ENCODE measurements around the gene MX2. TPM values are rescaled to one million over a fixed set of nuclear protein-coding genes. Genes with fewer than 3 reads are reported as not detected.
"Not testable (repeated sequence)": the region's sequence is repeated elsewhere in the genome, so short reads cannot be mapped to it uniquely, and the experiment has no call there.

MX2 gene, protein sequence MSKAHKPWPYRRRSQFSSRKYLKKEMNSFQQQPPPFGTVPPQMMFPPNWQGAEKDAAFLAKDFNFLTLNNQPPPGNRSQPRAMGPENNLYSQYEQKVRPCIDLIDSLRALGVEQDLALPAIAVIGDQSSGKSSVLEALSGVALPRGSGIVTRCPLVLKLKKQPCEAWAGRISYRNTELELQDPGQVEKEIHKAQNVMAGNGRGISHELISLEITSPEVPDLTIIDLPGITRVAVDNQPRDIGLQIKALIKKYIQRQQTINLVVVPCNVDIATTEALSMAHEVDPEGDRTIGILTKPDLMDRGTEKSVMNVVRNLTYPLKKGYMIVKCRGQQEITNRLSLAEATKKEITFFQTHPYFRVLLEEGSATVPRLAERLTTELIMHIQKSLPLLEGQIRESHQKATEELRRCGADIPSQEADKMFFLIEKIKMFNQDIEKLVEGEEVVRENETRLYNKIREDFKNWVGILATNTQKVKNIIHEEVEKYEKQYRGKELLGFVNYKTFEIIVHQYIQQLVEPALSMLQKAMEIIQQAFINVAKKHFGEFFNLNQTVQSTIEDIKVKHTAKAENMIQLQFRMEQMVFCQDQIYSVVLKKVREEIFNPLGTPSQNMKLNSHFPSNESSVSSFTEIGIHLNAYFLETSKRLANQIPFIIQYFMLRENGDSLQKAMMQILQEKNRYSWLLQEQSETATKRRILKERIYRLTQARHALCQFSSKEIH
- 10 to 100 TPM in 1 of 2 experiments, 1 to 10 TPM in 1; 9.2 to 10.3 TPM for total RNA-seq

DNA sequence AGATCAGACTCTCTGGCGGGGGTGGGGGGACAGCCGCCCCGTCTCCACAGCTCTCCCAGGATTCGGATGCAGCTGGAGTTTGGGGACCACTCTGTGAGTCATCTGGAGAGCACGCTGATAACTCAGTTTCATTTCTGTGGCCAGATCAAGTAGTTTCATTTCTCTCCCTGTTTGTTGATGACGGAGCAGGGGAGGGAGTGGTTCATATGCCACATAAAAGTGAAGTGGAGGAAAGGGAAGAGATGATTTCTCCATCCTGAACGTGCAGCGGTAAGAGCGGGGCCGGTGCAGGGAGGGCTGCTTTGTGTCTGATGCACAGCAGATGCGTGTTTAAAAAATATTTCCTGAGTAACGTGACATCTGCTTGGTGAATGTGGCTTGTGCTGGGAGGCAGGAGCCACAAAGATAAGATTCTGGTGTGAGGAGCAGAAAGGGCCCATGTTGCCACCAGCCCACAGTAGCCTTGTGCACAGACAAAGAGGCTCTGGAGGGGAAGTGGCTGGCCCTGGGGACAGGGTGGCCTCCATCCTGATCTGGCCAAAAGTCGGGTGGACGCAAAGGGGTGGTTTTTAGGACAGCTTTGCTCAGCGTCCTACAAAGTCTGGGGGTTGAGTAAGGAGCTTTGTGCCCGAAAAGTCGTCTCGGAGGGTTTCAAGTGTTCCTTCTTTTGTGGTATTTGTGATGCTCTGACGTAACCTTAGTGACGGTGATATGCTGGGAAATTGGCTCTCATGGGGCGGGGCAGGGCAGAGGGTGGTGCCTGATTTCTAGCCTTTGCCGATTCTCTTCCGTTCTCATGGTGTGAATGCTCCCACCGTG, at the start of gene MX2:
Gene MX2, plus strand, starts transcription at position 242 of the 819 bp plus-strand sequence. CDS start 14,880 bp downstream, outside the sequence.
- H3K27ac Mint-ChIP-seq, result peak within 1 kb of the TSS; percentile 96
- no peaks in the 10 kb centered on the region for H3K9me3 Mint-ChIP-seq
- POLR2A ChIA-PET, result interaction anchor here (0.6 to 1.9 kb wide), 7 partner anchors 8 to 70 kb away, joined by 3 to 10 read pairs (median 3); partner anchors contain the start of gene MX1
- CTCF ChIA-PET, result interaction anchor here (1.0 to 1.1 kb wide), 2 partner anchors 77 to 79 kb away, joined by 3 to 4 read pairs; no protein-coding TSS in a partner anchor
- no peaks in the 10 kb centered on the region for H3K27me3 Mint-ChIP-seq
- peak within 1 kb of the TSS; percentile 72 for H3K4me3 Mint-ChIP-seq
- intact Hi-C loops (cut with micrococcal nuclease), result no loop called here
- no peak for TF ChIP-seq CTCF (IDR thresholded peaks at IDR 0.05)
- peak; percentile 79 for ATAC-seq
- peak; percentile 82 for DNase-seq
- H3K36me3 Mint-ChIP-seq (ENCODE audit: low read depth), result peaks cover 3% of the 10 kb centered on the region
- H3K4me1 Mint-ChIP-seq (ENCODE audit: low read depth), result peaks cover 42% of the 10 kb centered on the region

DNA sequence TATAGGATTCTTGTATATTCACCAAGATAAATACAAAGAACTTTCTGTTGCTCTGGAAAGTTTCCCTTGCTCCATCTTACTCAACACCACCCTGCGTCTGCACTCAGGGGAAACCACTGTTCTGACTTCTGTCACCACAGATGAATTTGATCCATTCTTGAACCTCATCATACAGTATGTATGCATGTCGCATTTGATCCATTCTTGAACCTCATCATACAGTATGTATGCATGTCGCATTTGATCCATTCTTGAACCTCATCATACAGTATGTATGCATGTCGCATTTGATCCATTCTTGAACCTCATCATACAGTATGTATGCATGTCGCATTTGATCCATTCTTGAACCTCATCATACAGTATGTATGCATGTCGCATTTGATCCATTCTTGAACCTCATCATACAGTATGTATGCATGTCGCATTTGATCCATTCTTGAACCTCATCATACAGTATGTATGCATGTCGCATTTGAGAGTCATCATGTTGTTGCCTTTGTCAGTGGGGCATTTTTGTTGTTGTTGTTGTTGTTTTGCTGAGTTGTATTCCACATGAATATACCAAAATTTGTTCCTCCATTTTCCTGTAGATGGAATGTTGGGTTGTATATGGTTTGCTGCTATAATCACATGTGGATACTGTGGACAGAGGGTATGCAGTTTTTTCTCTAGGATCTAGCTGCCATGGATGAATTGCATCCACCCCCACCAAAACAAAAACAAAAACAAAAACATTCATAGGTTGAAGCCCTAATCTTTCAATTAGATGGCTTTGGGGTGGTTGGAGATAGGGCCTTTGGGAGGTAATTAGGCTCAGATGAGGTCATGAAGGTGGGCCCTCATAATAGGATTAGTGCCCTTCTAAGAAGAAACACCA, 48.3 kb upstream of the MX2 start:
- H3K9me3 Mint-ChIP-seq; DNase-seq; H3K4me1 Mint-ChIP-seq (ENCODE audit: low read depth); H3K27ac Mint-ChIP-seq; intact Hi-C loops (cut with micrococcal nuclease); H3K4me3 Mint-ChIP-seq; H3K36me3 Mint-ChIP-seq (ENCODE audit: low read depth); ATAC-seq; CTCF ChIA-PET; POLR2A ChIA-PET: not testable (repeated sequence)
- H3K27me3 Mint-ChIP-seq, result peaks cover 30% of the 10 kb centered on the region

GRCh38 chr21:41315726-41316125, 46.1 kb upstream of the MX2 start:
- H3K27ac Mint-ChIP-seq, result no peak overlapping the region
- no peak for DNase-seq
- H3K36me3 Mint-ChIP-seq (ENCODE audit: low read depth), result no peaks in the 10 kb centered on the region
- no peak for ATAC-seq
- POLR2A ChIA-PET, result no interaction called here
- intact Hi-C loops (cut with micrococcal nuclease), result no loop called here
- no peak overlapping the region for H3K4me3 Mint-ChIP-seq
- CTCF ChIA-PET, result no interaction called here
- H3K9me3 Mint-ChIP-seq, result no peaks in the 10 kb centered on the region
- no peak for TF ChIP-seq CTCF (IDR thresholded peaks at IDR 0.05)
- H3K4me1 Mint-ChIP-seq (ENCODE audit: low read depth), result peaks cover 3% of the 10 kb centered on the region
- H3K27me3 Mint-ChIP-seq, result peaks cover 29% of the 10 kb centered on the region

- ATAC-seq (no peak), DNase-seq (no peak)
- CTCF ChIA-PET, result no interaction called here
- POLR2A ChIA-PET, result no interaction called here
- no peak within 1 kb of the TSS for H3K4me3 Mint-ChIP-seq
- intact Hi-C loops (cut with micrococcal nuclease), result no loop called here
- no peaks in the 10 kb centered on the region for H3K9me3 Mint-ChIP-seq
- peaks cover 10% of the 10 kb centered on the region for H3K4me1 Mint-ChIP-seq (ENCODE audit: low read depth)
- no peak within 1 kb of the TSS for H3K27ac Mint-ChIP-seq
- H3K27me3 Mint-ChIP-seq, result peaks cover 29% of the 10 kb centered on the region
- H3K36me3 Mint-ChIP-seq (ENCODE audit: low read depth), result no peaks in the 10 kb centered on the region
- TF ChIP-seq CTCF (IDR thresholded peaks at IDR 0.05), result no peak
Measured at GRCh38 chr21:41316200-41317062, 45.4 kb upstream of the MX2 start, which contains the start of gene FAM3B. FAM3B (plus strand) TSS chr21:41316801; CDS start chr21:41316880, 79 bp downstream.
